Activated naive CD8-positive, alpha-beta T cell (primary cell): ENCODE results near the gene TXNRD2.

Experiments
- H3K27ac Mint-ChIP-seq: one replicate; pipeline ENCODE4 v1.8.0; 2021; ENCODE audit warnings: mixed read lengths
- H3K27me3 Mint-ChIP-seq: one replicate; pipeline ENCODE4 v1.8.0; 2021; ENCODE audit warnings: mixed read lengths
- H3K36me3 Mint-ChIP-seq: one replicate; pipeline ENCODE4 v1.8.0; 2021; ENCODE audit warnings: mixed read lengths
- H3K4me1 Mint-ChIP-seq: one replicate; pipeline ENCODE4 v1.8.0; 2021; ENCODE audit warnings: low read depth, mixed read lengths
- H3K4me3 Mint-ChIP-seq: one replicate; pipeline ENCODE4 v1.8.0; 2021; ENCODE audit warnings: mild to moderate bottlenecking, mixed read lengths
- H3K9me3 Mint-ChIP-seq: one replicate; pipeline ENCODE4 v1.8.0; 2021; ENCODE audit warnings: low read depth, mixed read lengths

TXNRD2 gene

DNA sequence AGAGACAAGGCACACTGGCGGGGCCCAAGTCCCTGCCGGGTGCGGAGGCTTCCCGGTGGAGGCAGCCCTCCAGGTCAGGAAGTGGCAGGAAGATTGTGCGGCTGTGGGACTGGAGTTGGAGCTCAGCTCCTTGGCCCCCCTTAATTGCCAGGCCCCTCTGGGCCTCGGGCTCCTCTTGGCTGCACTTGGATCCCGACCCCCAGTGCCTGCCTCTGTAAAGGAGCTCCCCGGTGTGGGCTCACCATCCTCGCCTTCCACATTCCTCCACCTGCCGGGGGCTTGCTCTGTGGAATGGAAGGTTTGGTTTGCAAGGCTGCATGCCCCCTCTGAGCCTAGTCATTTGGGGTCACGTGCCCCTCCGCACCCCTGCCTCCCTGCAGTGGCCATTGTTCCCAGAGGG, 38.1 kb downstream of the TXNRD2 start:
- Mint-ChIP-seq H3K4me1 (no peaks in the 10 kb centered on the region), H3K4me3 (no peak overlapping the region), H3K36me3 (peaks cover 5% of the 10 kb centered on the region), H3K27me3 (no peaks in the 10 kb centered on the region), H3K27ac (no peak overlapping the region), H3K9me3 (no peaks in the 10 kb centered on the region)

DNA sequence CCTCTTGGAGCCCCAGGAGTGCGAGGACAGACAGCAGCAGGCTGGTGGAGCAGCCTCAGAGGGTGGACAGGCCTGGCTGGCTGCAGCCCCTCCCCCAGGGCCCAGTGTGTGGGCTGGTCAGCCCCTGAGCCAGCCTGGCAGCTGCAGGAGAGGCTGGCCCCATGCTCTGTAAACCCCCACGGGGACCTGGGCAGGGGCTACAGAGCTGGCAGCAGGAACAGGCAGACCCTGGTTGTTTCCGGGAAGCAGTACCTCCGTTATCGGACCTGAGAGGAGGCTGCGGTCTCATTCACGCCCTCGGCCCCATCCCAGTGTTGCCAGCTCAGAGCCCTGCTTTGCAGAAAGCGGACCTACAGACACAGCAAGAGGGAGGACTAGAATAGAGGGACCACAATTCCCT, 38.6 kb downstream of the TXNRD2 start:
- Mint-ChIP-seq H3K4me1 (no peaks in the 10 kb centered on the region), H3K9me3 (no peaks in the 10 kb centered on the region), H3K27ac (no peak overlapping the region), H3K4me3 (no peak overlapping the region), H3K27me3 (no peaks in the 10 kb centered on the region), H3K36me3 (peaks cover 3% of the 10 kb centered on the region)

DNA sequence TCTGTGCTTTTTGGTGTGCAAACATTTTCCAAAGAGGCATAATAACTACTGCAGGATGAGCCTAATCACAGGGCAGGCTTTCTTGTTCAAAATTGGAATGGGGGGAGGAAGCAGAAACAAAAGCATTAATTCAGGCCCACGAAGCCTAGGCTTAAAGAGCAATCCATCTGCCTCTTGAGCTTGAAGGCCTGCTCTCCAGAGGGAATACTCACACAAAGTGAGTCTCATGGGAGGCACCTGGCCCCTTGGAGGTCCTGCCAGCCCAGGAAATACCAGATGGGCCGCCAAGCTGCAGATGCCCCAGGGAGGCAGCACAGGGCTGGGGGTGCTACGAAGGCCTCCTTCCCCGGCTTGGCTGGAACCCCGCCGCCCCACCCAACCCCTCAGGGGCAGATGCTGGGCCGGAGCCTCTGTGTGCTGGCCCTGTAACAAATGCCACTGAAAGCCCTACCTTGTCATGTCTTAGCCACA, 39.3 kb downstream of the TXNRD2 start:
- H3K36me3 Mint-ChIP-seq: peaks cover 3% of the 10 kb centered on the region
- peaks cover 2% of the 10 kb centered on the region for H3K4me1 Mint-ChIP-seq
- H3K4me3 Mint-ChIP-seq: no peak overlapping the region
- H3K27me3 Mint-ChIP-seq: no peaks in the 10 kb centered on the region
- no peaks in the 10 kb centered on the region for H3K9me3 Mint-ChIP-seq
- no peak overlapping the region for H3K27ac Mint-ChIP-seq

GRCh38 chr22:19901577-19902244, 39.9 kb downstream of the TXNRD2 start:
- H3K27me3 Mint-ChIP-seq: no peaks in the 10 kb centered on the region

DNA sequence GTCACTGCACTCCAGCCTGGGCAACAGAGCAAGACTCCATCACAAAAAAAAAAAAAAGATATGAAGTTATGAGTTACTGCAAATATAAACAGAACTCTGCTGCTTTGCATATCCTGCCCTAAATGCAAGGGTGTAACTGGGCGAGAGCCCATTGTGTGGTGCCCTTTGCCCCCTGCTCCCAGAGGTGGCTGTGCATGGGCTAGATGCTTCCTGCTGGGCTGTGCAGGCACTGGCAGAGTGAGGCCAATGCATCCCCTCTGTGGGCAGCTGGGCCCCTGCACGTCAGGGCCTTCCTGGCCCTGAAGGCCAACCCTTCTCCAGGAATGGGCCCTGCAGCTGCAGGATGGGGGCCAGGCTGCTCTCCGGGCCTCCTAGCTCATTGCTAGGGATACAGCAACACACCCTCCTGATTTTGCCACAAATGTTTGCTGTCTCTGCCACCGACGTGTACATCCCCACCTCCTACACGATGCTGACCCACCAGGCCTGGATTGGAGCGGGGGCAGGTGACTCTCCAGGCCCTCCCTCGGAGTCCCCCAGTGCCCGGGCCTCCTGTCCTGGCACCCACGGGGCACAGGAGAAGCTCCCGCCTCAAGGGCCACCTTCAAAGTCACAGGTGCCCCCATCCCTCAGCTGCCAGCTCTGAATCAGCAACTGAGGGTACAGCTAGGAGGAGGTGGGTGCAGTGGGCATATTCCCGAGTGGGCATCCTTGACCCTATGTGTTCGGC, 40.7 kb downstream of the TXNRD2 start:
- no peaks in the 10 kb centered on the region for H3K27me3 Mint-ChIP-seq
- no peaks in the 10 kb centered on the region for H3K9me3 Mint-ChIP-seq
- H3K27ac Mint-ChIP-seq: no peak overlapping the region
- no peaks in the 10 kb centered on the region for H3K36me3 Mint-ChIP-seq
- peaks cover 16% of the 10 kb centered on the region for H3K4me1 Mint-ChIP-seq
- no peak overlapping the region for H3K4me3 Mint-ChIP-seq

More at GRCh38 chr22:19901577-19902244, 39.9 kb downstream of the TXNRD2 start:
- Mint-ChIP-seq H3K36me3 (peaks cover 3% of the 10 kb centered on the region), H3K4me1 (peaks cover 8% of the 10 kb centered on the region), H3K4me3 (no peak overlapping the region), H3K27ac (no peak overlapping the region), H3K9me3 (no peaks in the 10 kb centered on the region)

GRCh38 chr22:19898831-19899567, 42.6 kb downstream of the TXNRD2 start:
- H3K4me3 Mint-ChIP-seq: no peak overlapping the region

GRCh38 chr22:19898145-19898544, 43.5 kb downstream of the TXNRD2 start:
- Mint-ChIP-seq H3K27me3 (no peaks in the 10 kb centered on the region), H3K9me3 (no peaks in the 10 kb centered on the region), H3K36me3 (no peaks in the 10 kb centered on the region), H3K4me3 (no peak overlapping the region), H3K27ac (no peak overlapping the region), H3K4me1 (peaks cover 42% of the 10 kb centered on the region)

More at GRCh38 chr22:19898831-19899567, 42.6 kb downstream of the TXNRD2 start:
- Mint-ChIP-seq H3K9me3 (no peaks in the 10 kb centered on the region), H3K27me3 (no peaks in the 10 kb centered on the region), H3K4me1 (peaks cover 34% of the 10 kb centered on the region), H3K27ac (no peak overlapping the region), H3K36me3 (no peaks in the 10 kb centered on the region)

- no peaks in the 10 kb centered on the region for H3K36me3 Mint-ChIP-seq
- no peak overlapping the region for H3K4me3 Mint-ChIP-seq
- no peaks in the 10 kb centered on the region for H3K9me3 Mint-ChIP-seq
- peaks cover 46% of the 10 kb centered on the region for H3K4me1 Mint-ChIP-seq
- no peaks in the 10 kb centered on the region for H3K27me3 Mint-ChIP-seq
- no peak overlapping the region for H3K27ac Mint-ChIP-seq
Observed at GRCh38 chr22:19897726-19898125, 43.9 kb downstream of the TXNRD2 start.

GRCh38 chr22:19896665-19897355, 44.8 kb downstream of the TXNRD2 start:
- no peaks in the 10 kb centered on the region for H3K27me3 Mint-ChIP-seq
- H3K4me1 Mint-ChIP-seq: peaks cover 55% of the 10 kb centered on the region
- H3K36me3 Mint-ChIP-seq: no peaks in the 10 kb centered on the region
- no peak overlapping the region for H3K4me3 Mint-ChIP-seq
- no peaks in the 10 kb centered on the region for H3K9me3 Mint-ChIP-seq
- peak overlapping the region; percentile 75 for H3K27ac Mint-ChIP-seq

GRCh38 chr22:19895160-19895849, 46.3 kb downstream of the TXNRD2 start:
- Mint-ChIP-seq H3K27ac (peak overlapping the region; percentile 86), H3K9me3 (no peaks in the 10 kb centered on the region), H3K4me3 (no peak overlapping the region), H3K4me1 (peaks cover 67% of the 10 kb centered on the region), H3K36me3 (no peaks in the 10 kb centered on the region), H3K27me3 (no peaks in the 10 kb centered on the region)

DNA sequence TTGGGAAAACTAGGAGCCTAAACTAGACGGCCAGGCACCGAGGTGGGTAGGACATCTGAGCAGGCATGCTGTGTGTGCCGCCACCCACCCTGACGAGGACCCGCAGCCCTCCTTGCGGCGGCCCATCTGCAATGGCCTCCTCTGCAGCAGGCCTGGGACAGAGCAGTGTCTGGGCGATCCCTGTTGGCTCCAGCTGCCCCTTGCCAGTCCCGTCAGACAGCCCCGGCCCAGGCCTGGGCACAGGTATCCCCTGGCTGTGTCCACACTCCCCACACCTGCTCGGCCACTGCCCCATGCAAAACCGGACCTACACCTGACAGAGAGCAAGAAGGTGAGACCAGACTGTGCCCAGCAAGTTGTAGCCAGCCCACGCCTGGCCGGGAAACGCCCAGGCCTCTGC, 48.3 kb downstream of the TXNRD2 start:
- H3K27ac Mint-ChIP-seq: peak overlapping the region; percentile 98
- no peaks in the 10 kb centered on the region for H3K36me3 Mint-ChIP-seq
- peak overlapping the region; percentile 54 for H3K4me3 Mint-ChIP-seq
- no peaks in the 10 kb centered on the region for H3K9me3 Mint-ChIP-seq
- peaks cover 77% of the 10 kb centered on the region for H3K4me1 Mint-ChIP-seq
- H3K27me3 Mint-ChIP-seq: no peaks in the 10 kb centered on the region

GRCh38 chr22:19892925-19893324, 48.7 kb downstream of the TXNRD2 start:
- peak overlapping the region; percentile 98 for H3K27ac Mint-ChIP-seq
- H3K4me1 Mint-ChIP-seq: peaks cover 81% of the 10 kb centered on the region
- H3K27me3 Mint-ChIP-seq: no peaks in the 10 kb centered on the region
- H3K4me3 Mint-ChIP-seq: peak overlapping the region; percentile 54
- no peaks in the 10 kb centered on the region for H3K36me3 Mint-ChIP-seq
- no peaks in the 10 kb centered on the region for H3K9me3 Mint-ChIP-seq

GRCh38 chr22:19892257-19892879, 49.2 kb downstream of the TXNRD2 start:
- H3K27ac Mint-ChIP-seq: peak overlapping the region; percentile 98
- H3K4me1 Mint-ChIP-seq: peaks cover 86% of the 10 kb centered on the region
- H3K36me3 Mint-ChIP-seq: no peaks in the 10 kb centered on the region
- H3K4me3 Mint-ChIP-seq: peak overlapping the region; percentile 83
- no peaks in the 10 kb centered on the region for H3K9me3 Mint-ChIP-seq
- no peaks in the 10 kb centered on the region for H3K27me3 Mint-ChIP-seq
